Measurements from ENCODE around the gene EEF2K. TPM values are rescaled to one million over a fixed set of nuclear protein-coding genes. Genes with fewer than 3 reads are reported as not detected.
"Not testable (repeated sequence)": the region's sequence is repeated elsewhere in the genome, so short reads cannot be mapped to it uniquely, and the experiment has no call there.

Gene EEF2K
- total and polyA plus RNA-seq, 2 donors from 2014 or later: 2.8 to 28.1 TPM

GRCh38 chr16:22194707-22195444 lies 11.2 kb upstream of the EEF2K start:
- H3K9me3 ChIP-seq (ENCODE audit: control insufficient read depth in 2 of 3, insufficient read depth in 1 of 3, low read length in 3 of 3): no peaks in the 10 kb centered on the region
- DNase-seq (no peak), FAIRE-seq (no peak)
- peaks cover 0 to 10% (median 4%) of the 10 kb centered on the region in 3 donors for H3K4me1 ChIP-seq (ENCODE audit: control insufficient read depth in 2 of 3, insufficient read depth in 2 of 3, low read depth in 1 of 3, low read length in 3 of 3)
- TF ChIP-seq CTCF (IDR thresholded peaks at IDR 0.05; ENCODE audit: borderline replicate concordance, extremely low read depth, insufficient read depth): no peak
- no peak overlapping the region for H3K27ac ChIP-seq (ENCODE audit: low read depth in 2 of 2, low read length in 2 of 2)
- no peaks in the 10 kb centered on the region for H3K36me3 ChIP-seq (ENCODE audit: control insufficient read depth in 2 of 3, insufficient read depth in 3 of 3, low read length in 3 of 3)
- no peaks in the 10 kb centered on the region for H3K27me3 ChIP-seq (ENCODE audit: control insufficient read depth, insufficient read depth, low read length)
- peak overlapping the region in 1 of 3 donors; percentile 82 for H3K9ac ChIP-seq (ENCODE audit: low read length in 3 of 3)
- H3K4me3 ChIP-seq (ENCODE audit: low read length in 3 of 3): no peak overlapping the region
- intact Hi-C loops (cut with DNase I): no loop called here

- H3K4me3 ChIP-seq (ENCODE audit: low read length in 3 of 3): peak overlapping the region in 2 of 3 donors; percentile 77 to 92
- no peak for DNase-seq
- H3K27ac ChIP-seq (ENCODE audit: low read depth in 2 of 2, low read length in 2 of 2): peak overlapping the region; percentile 37 to 61
- TF ChIP-seq CTCF (IDR thresholded peaks at IDR 0.05; ENCODE audit: borderline replicate concordance, extremely low read depth, insufficient read depth): no peak
- H3K36me3 ChIP-seq (ENCODE audit: control insufficient read depth in 2 of 3, insufficient read depth in 3 of 3, low read length in 3 of 3): no peaks in the 10 kb centered on the region
- no peaks in the 10 kb centered on the region for H3K9me3 ChIP-seq (ENCODE audit: control insufficient read depth in 2 of 3, insufficient read depth in 1 of 3, low read length in 3 of 3)
- intact Hi-C loops (cut with DNase I): no loop called here
- FAIRE-seq: no peak
- no peaks in the 10 kb centered on the region for H3K27me3 ChIP-seq (ENCODE audit: control insufficient read depth, insufficient read depth, low read length)
- H3K4me1 ChIP-seq (ENCODE audit: control insufficient read depth in 2 of 3, insufficient read depth in 2 of 3, low read depth in 1 of 3, low read length in 3 of 3): peaks cover 0 to 10% (median 4%) of the 10 kb centered on the region in 3 donors
- H3K9ac ChIP-seq (ENCODE audit: low read length in 3 of 3): peak overlapping the region in 2 of 3 donors; percentile 82 to 84
Observed at GRCh38 chr16:22195445-22195694, 10.7 kb upstream of the EEF2K start.

GRCh38 chr16:22195695-22196558 lies 10.2 kb upstream of the EEF2K start:
- FAIRE-seq: no peak

GRCh38 chr16:22196559-22197168 lies 9.4 kb upstream of the EEF2K start:
- DNase-seq; H3K9me3 ChIP-seq (ENCODE audit: control insufficient read depth in 2 of 3, insufficient read depth in 1 of 3, low read length in 3 of 3); FAIRE-seq; H3K4me3 ChIP-seq (ENCODE audit: low read length in 3 of 3); intact Hi-C loops (cut with DNase I); H3K27me3 ChIP-seq (ENCODE audit: control insufficient read depth, insufficient read depth, low read length); H3K9ac ChIP-seq (ENCODE audit: low read length in 3 of 3); H3K27ac ChIP-seq (ENCODE audit: low read depth in 2 of 2, low read length in 2 of 2); H3K36me3 ChIP-seq (ENCODE audit: control insufficient read depth in 2 of 3, insufficient read depth in 3 of 3, low read length in 3 of 3); H3K4me1 ChIP-seq (ENCODE audit: control insufficient read depth in 2 of 3, insufficient read depth in 2 of 3, low read depth in 1 of 3, low read length in 3 of 3): not testable (repeated sequence)

More at GRCh38 chr16:22195695-22196558, 10.2 kb upstream of the EEF2K start:
- Histone ChIP-seq H3K27me3 (ENCODE audit: control insufficient read depth, insufficient read depth, low read length) (no peaks in the 10 kb centered on the region), H3K4me3 (ENCODE audit: low read length in 3 of 3) (peak overlapping the region; percentile 77 to 92 (median 88)), H3K9ac (ENCODE audit: low read length in 3 of 3) (peak overlapping the region; percentile 72 to 84 (median 82)), H3K27ac (ENCODE audit: low read depth in 2 of 2, low read length in 2 of 2) (peak overlapping the region; percentile 37 to 61), H3K36me3 (ENCODE audit: control insufficient read depth in 2 of 3, insufficient read depth in 3 of 3, low read length in 3 of 3) (no peaks in the 10 kb centered on the region), H3K4me1 (ENCODE audit: control insufficient read depth in 2 of 3, insufficient read depth in 2 of 3, low read depth in 1 of 3, low read length in 3 of 3) (peaks cover 0 to 10% (median 4%) of the 10 kb centered on the region in 3 donors), H3K9me3 (ENCODE audit: control insufficient read depth in 2 of 3, insufficient read depth in 1 of 3, low read length in 3 of 3) (no peaks in the 10 kb centered on the region)
- peak; percentile 75 for TF ChIP-seq CTCF (IDR thresholded peaks at IDR 0.05; ENCODE audit: borderline replicate concordance, extremely low read depth, insufficient read depth)
- intact Hi-C loops (cut with DNase I): no loop called here
- peak; percentile 95 to 98 (median 96) for DNase-seq

All from kidney (tissue), 14 donors.